Kidney (tissue), 14 donors: ENCODE results near the gene CFAP92. TPM values are rescaled to one million over a fixed set of nuclear protein-coding genes. Genes with fewer than 3 reads are reported as not detected.

ENCODE experiments used
- DNase-seq, 5 donors: peaks; one replicate each; pipeline ENCODE4 v3.0.0-alpha.2; 2013 to 2020
- FAIRE-seq: peaks from 2 replicates; lab custom pipeline; 2012; peaks lifted over from hg19 to GRCh38; lab: Jason Lieb, UNC
- H3K27ac ChIP-seq, 2 donors: one replicate each; pipeline ENCODE4 v1.7.0; 2013; ENCODE audit warnings: low read depth in 2 of 2, low read length in 2 of 2, inconsistent platforms in 1 of 2
- H3K27me3 ChIP-seq: one replicate; pipeline ENCODE4 v1.7.1; 2013; ENCODE audit warnings: low read length, inconsistent platforms; ENCODE audit not compliant: control insufficient read depth, insufficient read depth
- H3K36me3 ChIP-seq, 3 donors: one replicate each; pipeline versions ENCODE4 v1.7.0 to v1.7.1; 2013; ENCODE audit warnings: low read length in 3 of 3, control low read depth in 1 of 3, inconsistent platforms in 1 of 3; ENCODE audit not compliant: insufficient read depth in 3 of 3, control insufficient read depth in 2 of 3
- H3K4me1 ChIP-seq, 3 donors: one replicate each; pipeline versions ENCODE4 v1.7.0 to v1.7.1; 2013; ENCODE audit warnings: low read length in 3 of 3, inconsistent platforms in 1 of 3, low read depth in 1 of 3; ENCODE audit not compliant: control insufficient read depth in 2 of 3, insufficient read depth in 2 of 3
- H3K4me3 ChIP-seq, 3 donors: one replicate each; pipeline versions ENCODE4 v1.7.0 to v1.8.1; 2013; ENCODE audit warnings: low read length in 3 of 3, control low read depth in 1 of 3, inconsistent platforms in 1 of 3
- H3K9ac ChIP-seq, 3 donors: one replicate each; pipeline versions ENCODE4 v1.7.0 to v1.7.1; 2013; ENCODE audit warnings: low read length in 3 of 3, control low read depth in 1 of 3, inconsistent platforms in 1 of 3
- H3K9me3 ChIP-seq, 3 donors: one replicate each; pipeline versions ENCODE4 v1.7.0 to v1.7.1; 2013; ENCODE audit warnings: low read length in 3 of 3, control low read depth in 1 of 3, inconsistent platforms in 1 of 3; ENCODE audit not compliant: control insufficient read depth in 2 of 3, insufficient read depth in 1 of 3
- intact Hi-C: fragments of 100-400 bp; cut with DNase I; formaldehyde crosslinking; loops from one replicate; pipeline ENCODE4 v1.11.1; 2022
- polyA plus RNA-seq: library from polyadenylated mRNA; stranded (reverse); fragments of 350-450 nt; fragmentation: Illumina TruSeq; extraction: RNeasy Lipid Tissue Mini Kit (QIAGEN cat#74804); gene quantifications from one replicate; pipeline ENCODE4 v1.2.3, GENCODE V29; 2014; ENCODE audit warnings: low read depth, low replicate concordance; ENCODE audit not compliant: insufficient read depth
- total RNA-seq: library from RNA; stranded (reverse); fragmentation: NEBNext Ultra II Directional; extraction: Animal tissue kit (Norgen Biotek cat#: 25700); gene quantifications from one replicate; pipeline ENCODE4 v1.2.1, GENCODE V29; 2021
- TF ChIP-seq, protein P1 (sequence below): IDR thresholded peaks from 3 replicates; pipeline ENCODE4 v1.5.1; 2012; ENCODE audit warnings: mild to moderate bottlenecking, moderate library complexity, borderline replicate concordance; ENCODE audit not compliant: insufficient read depth; ENCODE audit errors: extremely low read depth
- donor health status: control.
- donor health status: control.
- donor health status: control.
- donor health status: control.
- donor health status: control.
- donor health status: DM: yes; HTN: yes; CAD: no.
- donor health status: Normal renal cell carcinoma (clear cell type).

CFAP92 gene
- total and polyA plus RNA-seq, 2 donors from 2014 or later = 0.56 to 0.60 TPM

DNA sequence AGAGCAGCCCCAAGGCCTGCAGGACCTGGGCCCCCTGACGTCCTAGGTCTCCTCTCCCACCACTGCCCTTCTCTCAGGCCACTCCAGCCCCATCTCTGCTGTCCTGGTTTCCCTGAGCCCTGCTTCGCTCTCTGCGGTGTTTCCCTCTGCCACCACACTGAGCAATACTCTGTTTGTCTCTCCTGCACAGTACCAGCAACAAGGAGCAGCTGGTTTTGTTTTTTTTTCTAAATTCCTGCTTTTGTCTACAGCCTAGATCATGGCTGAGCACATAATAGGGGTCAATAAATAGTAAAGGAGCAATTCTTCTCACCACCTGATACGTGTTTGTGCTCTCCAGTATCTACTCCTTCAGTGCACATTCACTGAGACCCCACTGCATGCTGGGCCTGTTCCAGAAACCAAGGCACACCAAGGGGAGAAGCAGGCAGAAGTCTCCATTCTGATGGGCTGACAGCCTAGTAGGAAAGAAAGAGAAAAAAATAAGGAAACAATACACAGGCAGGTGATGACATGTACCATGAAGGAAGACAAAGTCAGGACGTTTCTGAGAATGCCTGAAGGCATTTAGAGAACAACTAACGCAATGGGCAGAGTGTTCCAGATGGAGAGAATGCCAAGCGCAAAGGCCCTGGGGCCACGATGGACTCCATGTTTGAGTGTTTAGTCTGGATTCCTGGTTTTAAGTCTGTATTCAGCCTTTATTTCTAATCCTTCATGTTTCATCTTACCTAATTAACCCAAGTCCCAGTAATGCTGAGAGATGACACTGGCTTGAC lies 120.4 kb downstream of the CFAP92 start:
- no peaks in the 10 kb centered on the region for H3K9me3 ChIP-seq
- peaks cover 0 to 6% (median 4%) of the 10 kb centered on the region in 3 donors for H3K4me1 ChIP-seq
- H3K27me3 ChIP-seq = no peaks in the 10 kb centered on the region
- H3K27ac ChIP-seq = no peak overlapping the region
- H3K4me3 ChIP-seq = no peak overlapping the region
- no peak overlapping the region for H3K9ac ChIP-seq
- intact Hi-C loops = no loop called here
- H3K36me3 ChIP-seq = no peaks in the 10 kb centered on the region
- DNase-seq = no peak
- TF ChIP-seq, protein P1, sequence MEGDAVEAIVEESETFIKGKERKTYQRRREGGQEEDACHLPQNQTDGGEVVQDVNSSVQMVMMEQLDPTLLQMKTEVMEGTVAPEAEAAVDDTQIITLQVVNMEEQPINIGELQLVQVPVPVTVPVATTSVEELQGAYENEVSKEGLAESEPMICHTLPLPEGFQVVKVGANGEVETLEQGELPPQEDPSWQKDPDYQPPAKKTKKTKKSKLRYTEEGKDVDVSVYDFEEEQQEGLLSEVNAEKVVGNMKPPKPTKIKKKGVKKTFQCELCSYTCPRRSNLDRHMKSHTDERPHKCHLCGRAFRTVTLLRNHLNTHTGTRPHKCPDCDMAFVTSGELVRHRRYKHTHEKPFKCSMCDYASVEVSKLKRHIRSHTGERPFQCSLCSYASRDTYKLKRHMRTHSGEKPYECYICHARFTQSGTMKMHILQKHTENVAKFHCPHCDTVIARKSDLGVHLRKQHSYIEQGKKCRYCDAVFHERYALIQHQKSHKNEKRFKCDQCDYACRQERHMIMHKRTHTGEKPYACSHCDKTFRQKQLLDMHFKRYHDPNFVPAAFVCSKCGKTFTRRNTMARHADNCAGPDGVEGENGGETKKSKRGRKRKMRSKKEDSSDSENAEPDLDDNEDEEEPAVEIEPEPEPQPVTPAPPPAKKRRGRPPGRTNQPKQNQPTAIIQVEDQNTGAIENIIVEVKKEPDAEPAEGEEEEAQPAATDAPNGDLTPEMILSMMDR = no peak
- FAIRE-seq = no peak

DNA sequence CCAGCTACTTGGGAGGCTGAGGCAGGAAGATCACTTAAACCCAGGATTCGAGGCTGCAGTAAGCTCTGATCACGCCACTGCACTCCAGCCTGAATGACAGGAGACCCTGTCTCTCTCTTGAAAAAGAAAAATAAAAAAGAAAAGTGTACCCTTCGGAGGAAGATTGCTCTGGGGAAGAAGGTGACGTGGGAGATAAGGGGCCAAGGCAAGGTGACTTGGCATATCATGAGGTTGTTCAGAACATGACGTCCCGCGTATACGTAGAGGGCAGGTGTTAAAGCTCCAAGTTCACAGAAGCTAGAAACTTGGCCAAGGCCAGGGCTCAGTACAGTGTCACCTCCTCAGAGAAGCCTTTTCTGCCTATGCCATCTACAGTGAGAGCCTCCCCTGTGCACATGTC lies 121.1 kb downstream of the CFAP92 start:
- Histone ChIP-seq H3K36me3 (no peaks in the 10 kb centered on the region), H3K9me3 (no peaks in the 10 kb centered on the region), H3K4me3 (no peak overlapping the region), H3K9ac (no peak overlapping the region), H3K27me3 (no peaks in the 10 kb centered on the region), H3K27ac (no peak overlapping the region), H3K4me1 (no peaks in the 10 kb centered on the region)
- DNase-seq (no peak), FAIRE-seq (no peak)
- TF ChIP-seq, protein P1 = no peak
- intact Hi-C loops = no loop called here

DNA sequence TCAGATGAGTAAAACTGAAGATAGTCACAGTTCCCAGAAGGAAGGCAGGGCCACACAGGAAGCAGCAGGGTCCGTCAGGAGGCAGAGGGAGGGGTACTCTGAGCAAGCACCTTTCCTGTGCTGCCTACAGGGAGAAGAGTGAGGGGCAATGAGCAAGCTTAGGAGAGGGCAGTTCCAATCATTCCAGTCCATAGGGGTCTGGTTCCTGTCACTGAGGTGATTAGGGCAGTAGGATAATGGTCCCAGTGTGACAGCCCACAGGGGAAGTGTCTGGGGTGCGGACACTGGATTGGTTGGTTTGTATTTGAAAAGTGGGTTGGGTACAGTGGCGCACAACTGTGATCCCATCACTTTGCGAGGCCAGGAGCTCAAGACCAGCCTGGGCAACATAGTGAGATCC lies 121.6 kb downstream of the CFAP92 start:
- DNase-seq = no peak
- FAIRE-seq = no peak
- TF ChIP-seq, protein P1 = no peak
- Histone ChIP-seq H3K4me3 (no peak overlapping the region), H3K27ac (no peak overlapping the region), H3K9me3 (no peaks in the 10 kb centered on the region), H3K27me3 (no peaks in the 10 kb centered on the region), H3K9ac (no peak overlapping the region), H3K36me3 (no peaks in the 10 kb centered on the region), H3K4me1 (no peaks in the 10 kb centered on the region)
- intact Hi-C loops = no loop called here
